Skeletal muscle tissue (tissue), 4 donors: ENCODE measurements around the gene PLEKHM1. TPM values are rescaled to one million over a fixed set of nuclear protein-coding genes. Genes with fewer than 3 reads are reported as not detected.

ENCODE experiments used
- H3K27ac ChIP-seq: one replicate; pipeline ENCODE4 v1.7.0; 2013; ENCODE audit warnings: mild to moderate bottlenecking, low read depth, low read length, inconsistent platforms
- H3K27me3 ChIP-seq, 3 donors: one replicate each; pipeline ENCODE4 v1.7.0; 2013; ENCODE audit warnings: low read length in 3 of 3; ENCODE audit not compliant: control insufficient read depth in 3 of 3, insufficient read depth in 3 of 3
- H3K36me3 ChIP-seq, 3 donors: one replicate each; pipeline ENCODE4 v1.7.0; 2013; ENCODE audit warnings: low read length in 3 of 3; ENCODE audit not compliant: control insufficient read depth in 3 of 3, insufficient read depth in 3 of 3
- H3K4me1 ChIP-seq, 3 donors: one replicate each; pipeline ENCODE4 v1.7.0; 2013; ENCODE audit warnings: low read length in 3 of 3, mild to moderate bottlenecking in 3 of 3; ENCODE audit not compliant: control insufficient read depth in 3 of 3, insufficient read depth in 3 of 3
- H3K4me3 ChIP-seq, 3 donors: one replicate each; pipeline ENCODE4 v1.7.0; 2013; ENCODE audit warnings: low read length in 3 of 3
- H3K9ac ChIP-seq, 3 donors: one replicate each; pipeline ENCODE4 v1.7.0; 2013; ENCODE audit warnings: low read length in 3 of 3, mild to moderate bottlenecking in 3 of 3, moderate library complexity in 2 of 3, low read depth in 1 of 3
- H3K9me3 ChIP-seq, 3 donors: one replicate each; pipeline ENCODE4 v1.7.0; 2013; ENCODE audit warnings: low read length in 3 of 3; ENCODE audit not compliant: control insufficient read depth in 3 of 3
- total RNA-seq: library from RNA; depleted of rRNA; stranded (reverse); fragments of >200 nt; gene quantifications from one replicate; pipeline ENCODE4 v1.2.3, GENCODE V29; 2014
- donor health status: Osteomylitis.

PLEKHM1 gene
- total RNA-seq, 1 donor from 2014 or later = 7.8 TPM

DNA sequence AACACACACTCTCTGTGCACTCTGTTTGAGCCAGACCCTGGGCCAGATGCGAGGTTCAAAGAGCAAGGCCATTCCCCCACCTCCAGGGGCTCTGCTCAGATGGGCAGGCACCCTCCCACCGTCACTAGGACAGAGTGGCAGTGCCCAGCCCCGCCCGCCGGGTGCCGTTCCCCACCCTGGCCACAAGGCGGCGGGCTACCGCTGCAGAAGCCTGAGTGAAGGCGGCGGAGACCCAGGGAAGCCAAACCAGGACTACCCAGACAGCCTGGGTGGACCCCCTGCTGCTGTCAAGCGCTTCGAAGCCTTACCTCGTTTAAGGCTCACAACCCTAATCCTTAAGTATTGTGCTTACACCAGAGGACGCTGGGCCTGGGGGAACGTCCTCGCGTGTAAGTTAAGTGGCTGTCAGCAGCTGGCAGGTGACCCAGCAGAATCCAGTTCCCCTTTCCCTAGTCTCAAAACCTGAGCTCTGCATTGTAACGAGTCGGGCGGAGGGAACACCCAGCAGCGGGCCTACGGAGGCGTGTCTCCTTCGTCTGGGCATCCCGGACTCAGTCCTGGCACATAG, 62.4 kb downstream of the PLEKHM1 start:
- peak overlapping the region; percentile 46 to 58 (median 49) for H3K4me3 ChIP-seq

DNA sequence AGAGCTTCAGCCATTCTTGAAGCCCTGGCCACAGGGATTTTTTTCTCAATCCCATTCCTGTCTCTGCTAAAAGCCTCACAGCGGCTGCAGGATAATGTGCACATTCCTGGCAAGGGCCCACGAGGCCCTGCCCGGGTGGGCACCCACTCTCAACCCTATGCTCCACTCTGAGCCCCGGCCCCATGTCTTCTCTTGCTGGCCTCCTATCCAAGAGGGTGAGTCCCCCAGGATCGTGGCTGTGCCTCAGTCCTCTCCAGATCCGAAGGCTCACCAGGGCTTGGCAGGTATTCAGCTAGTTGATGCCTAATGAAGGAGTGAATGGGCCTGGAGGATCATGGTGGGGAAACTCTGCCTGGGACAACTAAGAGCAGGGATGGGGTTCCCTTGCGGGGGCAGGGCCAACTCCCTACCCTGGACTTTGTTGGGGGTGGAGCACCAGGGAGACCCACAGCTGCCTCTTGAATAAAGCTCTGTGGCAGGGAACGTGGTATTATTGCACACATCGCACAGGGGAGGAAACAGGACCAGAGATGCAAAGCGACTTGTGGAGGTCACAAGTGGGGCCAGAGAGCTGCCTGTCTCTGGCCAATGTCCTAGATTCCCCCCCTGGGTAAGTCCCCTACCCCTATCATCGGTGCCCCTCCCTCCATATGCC, 63.2 kb downstream of the PLEKHM1 start:
- H3K27me3 ChIP-seq = peaks cover 22 to 36% (median 31%) of the 10 kb centered on the region in 3 donors
- H3K27ac ChIP-seq = no peak overlapping the region
- peaks cover 23 to 30% (median 23%) of the 10 kb centered on the region in 3 donors for H3K4me1 ChIP-seq
- no peak overlapping the region for H3K9ac ChIP-seq
- H3K4me3 ChIP-seq = no peak overlapping the region
- no peaks in the 10 kb centered on the region for H3K9me3 ChIP-seq
- no peaks in the 10 kb centered on the region for H3K36me3 ChIP-seq

More for the DNA sequence above, 62.4 kb downstream of the PLEKHM1 start:
- H3K9me3 ChIP-seq = no peaks in the 10 kb centered on the region
- no peaks in the 10 kb centered on the region for H3K36me3 ChIP-seq
- no peak overlapping the region for H3K27ac ChIP-seq
- peak overlapping the region; percentile 4 to 33 (median 23) for H3K9ac ChIP-seq
- H3K27me3 ChIP-seq = peaks cover 22 to 36% (median 31%) of the 10 kb centered on the region in 3 donors
- H3K4me1 ChIP-seq = peaks cover 23 to 31% (median 23%) of the 10 kb centered on the region in 3 donors

- Histone ChIP-seq H3K9me3 (no peaks in the 10 kb centered on the region), H3K4me1 (peaks cover 21 to 24% (median 22%) of the 10 kb centered on the region in 3 donors), H3K27ac (no peak overlapping the region), H3K36me3 (no peaks in the 10 kb centered on the region), H3K4me3 (no peak overlapping the region), H3K27me3 (peaks cover 21 to 35% (median 29%) of the 10 kb centered on the region in 3 donors), H3K9ac (no peak overlapping the region)
Observed at GRCh38 chr17:45426561-45426960, 64.0 kb downstream of the PLEKHM1 start.

GRCh38 chr17:45425984-45426413, 64.5 kb downstream of the PLEKHM1 start:
- Histone ChIP-seq H3K27me3 (peaks cover 20 to 29% (median 24%) of the 10 kb centered on the region in 3 donors), H3K9me3 (no peaks in the 10 kb centered on the region), H3K9ac (no peak overlapping the region), H3K4me1 (peaks cover 16 to 19% (median 16%) of the 10 kb centered on the region in 3 donors), H3K4me3 (no peak overlapping the region), H3K36me3 (no peaks in the 10 kb centered on the region), H3K27ac (no peak overlapping the region)

DNA sequence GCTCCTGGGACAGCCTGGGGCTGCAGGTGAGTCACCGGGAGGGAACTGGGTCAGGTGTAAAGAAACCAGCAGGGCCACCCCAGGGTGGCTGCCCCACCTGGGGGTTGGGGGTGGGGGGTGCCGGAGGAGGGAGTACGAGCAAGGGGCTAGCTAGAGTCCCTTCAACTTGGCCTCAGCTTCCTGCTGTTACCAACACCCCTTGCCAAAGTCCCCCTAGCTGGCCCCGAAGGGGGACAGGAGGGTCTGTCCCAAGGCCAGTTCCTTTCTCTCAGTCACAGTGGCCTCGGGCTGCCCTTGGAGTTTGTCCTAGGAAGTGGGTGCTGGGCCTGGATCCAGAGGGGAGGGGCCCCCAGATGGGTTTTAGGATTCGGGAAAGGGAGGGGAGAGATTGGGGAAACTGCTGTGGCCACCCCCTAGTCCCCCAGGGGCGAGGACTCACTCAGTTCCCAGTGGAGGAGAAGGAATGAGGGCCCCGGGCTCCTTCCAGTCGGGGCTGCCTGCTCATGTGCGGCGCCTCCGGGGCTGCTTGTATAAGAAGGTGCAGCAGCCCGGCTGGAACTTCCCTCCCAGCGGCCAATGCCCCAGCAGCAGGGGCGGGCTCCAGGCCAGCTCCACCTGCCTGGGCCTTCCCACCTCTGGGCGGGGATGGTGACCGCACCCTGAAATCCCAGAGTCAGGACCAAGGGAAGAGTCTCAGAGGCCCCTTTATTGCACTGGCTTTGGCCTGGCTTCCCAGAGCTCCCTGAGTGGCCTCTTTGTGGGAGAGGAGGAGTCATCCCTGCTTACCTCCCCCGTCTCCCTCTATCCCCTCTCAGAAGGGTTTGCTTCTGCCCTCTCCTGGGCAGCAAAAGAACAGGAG, 65.2 kb downstream of the PLEKHM1 start:
- Histone ChIP-seq H3K27ac (no peak overlapping the region), H3K4me3 (no peak overlapping the region), H3K9ac (no peak overlapping the region), H3K9me3 (no peaks in the 10 kb centered on the region), H3K27me3 (peaks cover 16 to 23% (median 19%) of the 10 kb centered on the region in 3 donors), H3K4me1 (peaks cover 12 to 14% (median 12%) of the 10 kb centered on the region in 3 donors), H3K36me3 (no peaks in the 10 kb centered on the region)

DNA sequence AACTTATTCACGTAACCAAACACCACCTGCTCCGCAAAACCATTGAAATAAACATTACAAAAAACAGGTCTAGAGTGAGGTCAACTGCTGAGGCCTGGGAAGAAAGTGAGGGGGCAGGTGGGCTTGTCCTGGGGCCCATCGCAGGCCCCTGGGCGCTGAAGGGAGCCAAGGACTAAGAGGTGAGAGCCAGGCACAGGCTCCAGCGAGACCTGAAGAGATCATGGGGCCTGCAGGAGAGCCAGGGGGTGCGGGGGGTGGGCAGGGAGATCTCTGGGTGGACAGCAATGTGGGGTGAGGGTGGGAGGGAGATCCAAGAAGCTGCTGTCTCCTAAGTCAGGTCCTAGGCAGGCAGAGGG, 65.8 kb downstream of the PLEKHM1 start:
- Histone ChIP-seq H3K4me1 (peaks cover 12 to 14% (median 12%) of the 10 kb centered on the region in 3 donors), H3K9ac (no peak overlapping the region), H3K27ac (no peak overlapping the region), H3K4me3 (no peak overlapping the region), H3K36me3 (no peaks in the 10 kb centered on the region), H3K9me3 (no peaks in the 10 kb centered on the region), H3K27me3 (peaks cover 10 to 17% (median 14%) of the 10 kb centered on the region in 3 donors)

GRCh38 chr17:45423975-45424335, 66.6 kb downstream of the PLEKHM1 start:
- Histone ChIP-seq H3K4me3 (no peak overlapping the region), H3K27ac (no peak overlapping the region), H3K4me1 (peaks cover 7 to 12% (median 10%) of the 10 kb centered on the region in 3 donors), H3K9ac (no peak overlapping the region), H3K36me3 (no peaks in the 10 kb centered on the region), H3K27me3 (peaks cover 4 to 9% (median 7%) of the 10 kb centered on the region in 3 donors), H3K9me3 (no peaks in the 10 kb centered on the region)

DNA sequence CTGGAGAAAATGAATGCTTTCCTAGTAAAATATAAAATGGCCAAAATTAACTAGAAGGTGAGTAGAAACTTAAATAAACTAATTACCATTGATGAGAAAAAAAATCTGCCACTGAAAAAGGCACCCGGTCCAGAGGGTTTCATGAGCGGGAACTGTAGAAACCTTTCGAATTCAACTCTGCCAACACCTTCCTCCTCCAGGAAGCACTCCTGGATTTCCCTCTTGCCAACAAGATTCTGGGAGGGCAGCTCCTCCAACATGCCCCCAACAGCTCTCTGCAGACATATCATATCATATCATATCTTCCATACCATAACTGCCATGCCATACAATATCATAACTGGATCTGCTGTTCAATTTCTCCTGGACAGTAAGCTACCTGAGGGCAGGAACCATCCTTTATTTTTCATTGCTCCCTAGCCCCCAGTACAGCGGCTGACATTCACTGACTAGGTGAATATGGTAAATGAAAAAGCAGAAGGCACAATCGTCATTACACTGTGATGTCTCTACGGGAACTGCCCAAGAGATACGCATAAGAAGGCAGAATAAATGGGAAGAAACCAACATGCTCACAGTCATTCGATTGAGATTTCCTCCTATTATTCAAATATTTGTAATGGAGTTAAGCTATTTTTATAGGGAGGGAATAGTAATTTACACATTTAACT, 67.1 kb downstream of the PLEKHM1 start:
- Histone ChIP-seq H3K27ac (no peak overlapping the region), H3K9me3 (no peaks in the 10 kb centered on the region), H3K4me3 (no peak overlapping the region), H3K9ac (no peak overlapping the region), H3K4me1 (peaks cover 4 to 9% (median 8%) of the 10 kb centered on the region in 3 donors), H3K27me3 (peaks cover 4% of the 10 kb centered on the region in 3 donors), H3K36me3 (no peaks in the 10 kb centered on the region)

DNA sequence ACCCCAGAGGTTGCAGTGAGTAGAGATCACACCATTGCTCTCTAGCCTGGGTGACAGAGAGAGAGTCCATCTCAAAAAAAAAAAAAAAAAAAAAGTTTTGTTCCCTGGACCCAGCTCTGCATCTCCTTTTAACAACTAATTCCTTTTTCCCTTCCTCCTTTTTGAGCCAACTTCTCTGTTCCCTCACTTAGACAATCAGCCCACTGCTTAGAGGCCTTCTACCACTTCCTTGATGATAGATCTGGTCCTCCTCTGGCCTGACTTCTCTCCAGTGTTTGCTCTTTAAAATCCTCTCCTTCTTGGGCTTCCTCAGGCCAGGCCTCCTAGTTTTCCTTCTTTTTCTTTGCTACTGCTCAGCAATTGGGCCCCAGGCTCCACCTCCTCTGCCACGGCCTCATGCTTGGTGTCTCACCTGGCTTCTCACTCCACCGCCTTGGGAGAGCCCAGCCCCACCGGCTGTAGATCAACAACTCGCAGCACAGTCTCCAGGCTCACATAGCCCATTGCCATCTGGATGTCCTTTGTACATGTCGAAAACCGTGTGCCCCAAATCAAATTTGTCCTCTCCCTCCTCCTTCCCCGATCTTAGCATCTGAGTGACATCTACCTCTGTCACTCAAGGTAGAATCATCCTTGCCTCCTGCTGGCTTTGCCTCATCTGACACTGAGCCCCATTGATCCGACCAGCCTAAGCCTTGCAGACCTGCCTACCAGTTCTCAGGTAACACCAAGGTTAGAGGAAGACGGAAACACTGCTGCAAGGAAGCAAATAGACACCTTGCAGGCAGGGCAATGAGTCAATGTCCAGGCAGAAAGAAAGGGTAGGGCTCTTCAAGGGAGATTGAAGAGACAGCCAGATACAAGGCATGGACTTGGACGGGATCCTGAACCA, 75.3 kb downstream of the PLEKHM1 start:
- H3K36me3 ChIP-seq = no peaks in the 10 kb centered on the region
- H3K9me3 ChIP-seq = no peaks in the 10 kb centered on the region
- H3K4me1 ChIP-seq = peaks cover 18 to 28% (median 22%) of the 10 kb centered on the region in 3 donors
- H3K27me3 ChIP-seq = no peaks in the 10 kb centered on the region
- no peak overlapping the region for H3K27ac ChIP-seq
- H3K4me3 ChIP-seq = no peak overlapping the region
- peak overlapping the region in 1 of 3 donors; percentile 33 for H3K9ac ChIP-seq
